Measurements from ENCODE around the gene KRTAP4-8.

GRCh38 chr17:41054025-41054424 is 43.9 kb downstream of the KRTAP4-8 start:
- TF ChIP-seq POLR2A (IDR thresholded peaks at IDR 0.05), result no peak
- TF ChIP-seq CTCF (IDR thresholded peaks at IDR 0.05), result no peak
